ENCODE data around the gene MPV17.
"Not testable (repeated sequence)": the region's sequence is repeated elsewhere in the genome, so short reads cannot be mapped to it uniquely, and the experiment has no call there.

Gene MPV17, protein sequence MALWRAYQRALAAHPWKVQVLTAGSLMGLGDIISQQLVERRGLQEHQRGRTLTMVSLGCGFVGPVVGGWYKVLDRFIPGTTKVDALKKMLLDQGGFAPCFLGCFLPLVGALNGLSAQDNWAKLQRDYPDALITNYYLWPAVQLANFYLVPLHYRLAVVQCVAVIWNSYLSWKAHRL

DNA sequence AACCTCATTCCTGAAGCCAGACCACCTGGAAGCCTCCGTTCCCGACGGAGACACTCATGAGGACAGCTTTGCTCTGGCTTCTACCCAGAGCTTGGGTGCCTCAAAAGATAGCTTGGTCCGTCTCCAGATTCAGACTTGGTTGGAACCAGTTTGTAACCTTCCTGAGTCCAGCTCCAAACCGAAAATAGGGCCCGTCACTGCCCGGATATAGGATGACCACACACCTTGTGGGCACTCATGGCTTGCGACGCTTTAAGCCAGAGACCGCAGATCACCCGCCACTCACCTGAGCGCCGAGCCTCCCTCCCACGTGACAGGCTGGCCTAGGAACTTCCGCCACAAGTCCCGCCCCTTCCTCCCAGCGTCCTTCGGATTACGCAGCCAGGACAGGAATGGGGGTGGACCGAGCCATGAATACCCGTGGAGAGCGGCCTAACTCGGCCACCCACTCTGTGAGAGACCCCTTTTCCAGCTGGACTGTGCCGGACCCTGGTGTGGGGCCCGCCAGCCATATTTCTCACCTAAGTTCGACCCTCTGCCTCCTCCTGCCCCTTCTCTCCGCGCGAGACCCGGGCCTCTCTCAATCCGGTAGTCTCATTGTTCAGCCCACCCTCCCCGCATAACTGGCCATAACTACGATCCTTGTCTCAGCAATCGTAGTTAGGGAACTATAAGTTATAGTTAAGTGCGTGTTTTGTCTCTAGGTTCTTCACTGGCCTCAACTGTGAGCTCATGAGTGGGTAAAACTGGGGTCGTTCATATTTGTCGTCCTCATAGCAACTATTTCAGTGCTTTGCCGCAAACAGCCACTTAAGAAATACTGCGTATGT is at the start of gene MPV17:
TSS of gene MPV17 (minus strand) at position 332 of the 830 bp plus-strand sequence. CDS start 580 bp downstream, outside the sequence.
- peak; percentile 95 for DNase-seq

DNA sequence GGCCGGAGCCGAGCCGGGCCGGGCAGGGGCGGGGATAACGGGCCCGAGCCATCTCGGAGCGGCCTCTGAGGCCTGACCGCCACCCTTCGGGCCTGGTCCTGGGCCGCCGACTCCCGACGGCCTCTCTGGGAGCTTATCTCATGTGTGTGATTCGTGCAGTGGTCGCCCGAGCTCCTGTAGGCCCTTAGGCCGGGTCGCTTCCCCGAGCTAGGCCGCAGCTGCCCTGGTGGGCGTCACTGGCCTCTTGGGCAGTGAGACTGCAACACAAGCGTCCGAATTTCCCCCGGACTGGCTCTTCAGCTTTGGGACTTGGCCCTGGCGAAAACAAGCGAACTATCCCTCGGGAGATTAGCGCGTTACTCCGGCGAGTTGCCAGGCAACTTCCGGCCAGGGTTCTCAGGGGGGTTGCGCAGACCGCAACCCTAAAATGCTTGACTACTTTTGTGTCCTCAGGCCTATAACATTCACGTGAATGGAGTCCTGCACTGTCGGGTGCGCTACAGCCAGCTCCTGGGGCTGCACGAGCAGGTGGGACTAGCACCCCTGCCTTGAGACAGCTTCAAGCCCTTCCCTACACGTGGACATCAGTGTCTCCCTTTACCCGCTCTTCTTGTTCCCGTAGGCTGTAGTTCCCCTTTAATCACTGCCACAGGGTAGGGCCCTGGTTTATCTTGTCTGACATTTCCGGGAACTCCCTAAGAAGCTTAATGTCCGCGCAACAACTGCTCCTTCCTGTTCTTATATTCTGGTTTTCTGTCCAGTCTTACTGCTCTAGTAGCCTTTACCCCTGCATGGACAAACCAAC is 48.1 kb upstream of the MPV17 start:
- DNase-seq: peak; percentile 17

GRCh38 chr2:27370026-27370815 is 47.3 kb upstream of the MPV17 start, which contains the start of the genes EIF2B4 and SNX17:
EIF2B4 (minus strand) TSS chr2:27370338; CDS start chr2:27370314, 24 bp downstream.
SNX17 (plus strand) TSS chr2:27370616; CDS start chr2:27370744, 128 bp downstream.
- peak; percentile 98 for DNase-seq

DNA sequence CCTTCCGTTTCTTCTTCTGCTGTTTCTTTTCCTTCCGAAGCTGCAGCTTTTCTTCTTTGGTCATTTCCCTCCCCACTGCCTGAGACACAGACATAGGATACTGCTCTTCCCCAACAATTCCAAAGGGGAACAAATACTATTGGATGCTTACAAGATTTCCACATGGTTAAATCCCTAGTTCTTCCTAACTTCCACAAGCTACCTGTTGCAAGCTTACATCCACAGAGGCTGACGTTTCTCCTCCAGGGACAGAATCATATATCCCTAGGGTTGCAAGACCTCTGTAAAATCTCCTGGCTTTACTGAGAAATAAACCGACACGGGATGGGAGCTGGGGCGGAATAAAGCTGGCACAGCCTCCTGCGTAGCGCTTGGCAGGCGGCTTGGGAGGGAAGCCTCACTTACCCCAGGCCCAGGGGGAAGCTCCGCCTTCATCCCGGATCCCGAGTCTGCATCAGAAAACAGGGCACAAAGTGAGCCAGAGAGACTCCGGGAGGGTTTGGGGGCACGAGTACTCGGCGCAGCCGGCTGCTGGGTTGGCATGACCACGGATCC is 46.7 kb upstream of the MPV17 start:
- peak; percentile 37 for DNase-seq

DNA sequence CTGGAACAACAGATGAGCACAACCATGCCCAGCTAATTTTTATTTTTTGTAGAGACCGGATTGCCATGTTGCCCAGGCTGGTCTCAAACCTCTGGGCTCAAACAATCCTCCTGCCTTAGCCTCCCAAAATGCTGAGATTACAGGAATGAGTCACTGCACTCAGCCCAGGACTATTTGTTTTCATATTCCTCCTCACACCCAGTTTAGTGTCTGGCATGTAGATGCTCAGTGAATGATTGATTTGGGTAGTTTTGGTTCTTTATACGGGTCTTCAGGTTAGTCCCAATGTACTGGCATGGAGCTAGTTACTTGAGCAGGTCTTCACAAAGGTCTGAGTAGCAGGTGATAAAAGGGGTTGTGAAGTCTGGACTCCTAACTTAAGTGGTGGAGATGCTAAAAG is 41.0 kb upstream of the MPV17 start:
- no peak for DNase-seq

DNA sequence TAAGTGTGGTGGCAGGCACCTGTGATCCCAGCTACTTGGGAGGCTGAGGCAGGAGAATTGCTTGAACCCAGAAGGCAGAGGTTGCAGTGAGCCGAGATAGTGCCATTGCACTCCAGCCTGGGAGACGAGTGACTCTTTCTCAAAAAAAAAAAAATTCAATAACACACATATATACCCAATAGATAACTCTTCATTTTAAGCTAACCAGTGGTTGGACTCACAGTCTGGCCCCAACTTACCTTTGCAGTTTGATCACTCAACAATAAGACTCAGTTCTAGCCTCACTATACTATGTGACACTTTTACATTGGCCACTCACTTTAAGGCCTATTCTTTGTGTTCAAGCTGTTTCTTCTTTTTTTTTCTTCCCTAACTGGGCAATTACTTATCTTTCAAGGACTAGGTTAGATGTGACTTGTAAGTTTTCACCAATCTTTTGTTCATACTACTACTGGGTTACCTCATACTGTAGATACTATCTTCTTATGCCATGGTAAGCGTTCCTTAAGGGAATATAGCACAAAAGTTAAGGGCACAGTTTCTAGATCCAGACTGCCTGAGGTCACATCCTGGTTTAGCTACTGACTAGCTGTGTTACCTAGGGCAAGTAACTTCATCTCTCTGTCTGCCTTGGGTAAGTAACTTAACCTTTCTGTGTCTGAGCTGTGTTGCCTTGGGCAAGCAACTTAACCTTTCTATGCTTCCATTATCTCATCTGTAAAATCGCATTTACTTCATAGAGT is 40.0 kb upstream of the MPV17 start:
- no peak for DNase-seq

GRCh38 chr2:27356382-27357181 is 33.7 kb upstream of the MPV17 start, which contains the start of gene GTF3C2:
GTF3C2 (minus strand) TSS chr2:27356764; CDS start chr2:27343554, 13,210 bp downstream.
- peak; percentile 94 for DNase-seq

DNA sequence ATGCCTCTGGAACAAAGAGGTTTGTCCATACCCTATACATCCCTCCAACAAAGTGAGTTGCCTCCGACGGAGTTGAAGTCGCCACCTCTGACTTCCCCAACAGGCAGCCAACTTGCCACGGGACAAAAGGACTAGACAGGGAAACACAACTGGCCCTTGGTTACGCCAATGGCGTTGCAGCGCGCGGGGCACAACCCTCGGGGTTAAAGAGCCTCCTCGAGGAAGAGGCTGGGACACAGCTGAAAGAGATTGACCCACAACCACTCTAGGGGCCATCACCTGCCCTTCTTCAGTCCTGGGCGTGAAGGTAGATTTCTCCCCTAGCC is 33.1 kb upstream of the MPV17 start:
- peak; percentile 64 for DNase-seq

GRCh38 chr2:27354597-27354927 is 31.7 kb upstream of the MPV17 start:
- DNase-seq: no peak

GRCh38 chr2:27353762-27354596 is 31.1 kb upstream of the MPV17 start:
- DNase-seq: no peak

GRCh38 chr2:27353386-27353761 is 30.5 kb upstream of the MPV17 start:
- DNase-seq: not testable (repeated sequence)

- DNase-seq: no peak
Measured at GRCh38 chr2:27351802-27352598, 29.1 kb upstream of the MPV17 start.

DNA sequence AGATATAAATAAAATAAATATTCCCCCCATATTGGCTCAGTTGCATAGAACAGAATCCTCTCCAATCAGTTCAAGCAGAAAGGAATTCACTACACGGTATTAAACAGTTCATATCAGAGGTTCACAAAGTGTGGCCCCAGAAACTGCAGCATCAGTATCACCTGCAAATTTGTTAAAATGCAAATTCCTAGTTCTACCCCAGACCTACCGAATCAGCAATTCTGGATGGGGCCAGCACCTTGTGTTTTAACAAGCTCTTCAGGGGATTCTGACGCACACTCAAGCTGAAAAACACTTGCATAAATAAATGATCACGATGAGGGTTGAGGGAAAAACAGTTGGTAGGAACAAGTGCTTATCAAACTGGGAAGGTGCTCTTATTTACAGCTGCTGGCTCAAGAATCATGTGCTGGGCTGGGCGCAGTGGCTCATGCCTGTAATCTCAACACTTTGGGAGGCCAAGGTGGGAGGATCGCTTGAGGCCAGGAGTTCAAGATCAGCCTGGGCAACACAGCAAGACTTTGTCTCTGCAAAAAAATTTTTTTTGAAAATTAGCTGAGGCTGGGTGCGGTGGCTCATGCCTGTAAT is 27.3 kb upstream of the MPV17 start:
- DNase-seq: no peak

DNA sequence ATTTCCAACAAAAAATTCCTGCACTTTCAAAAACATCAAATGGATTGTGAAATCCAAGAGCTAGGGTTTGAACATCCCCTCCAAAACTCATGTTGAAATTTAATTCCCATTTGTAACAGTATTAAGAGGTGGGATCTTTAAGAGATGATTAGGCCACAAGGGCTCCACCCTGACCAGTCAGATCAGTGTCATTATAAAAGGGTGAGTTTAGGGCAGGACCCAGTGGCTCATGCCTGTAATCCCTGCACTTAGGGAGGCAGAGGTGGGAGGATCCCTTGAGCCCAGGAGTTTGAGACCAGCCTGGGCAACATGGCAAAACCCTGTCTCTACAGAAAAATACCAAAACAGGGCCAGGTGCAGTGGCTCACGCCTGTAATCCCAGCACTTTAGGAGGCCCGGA is 24.7 kb upstream of the MPV17 start:
- no peak for DNase-seq

- no peak for DNase-seq
Measured at GRCh38 chr2:27336173-27336572, 13.3 kb upstream of the MPV17 start.

DNA sequence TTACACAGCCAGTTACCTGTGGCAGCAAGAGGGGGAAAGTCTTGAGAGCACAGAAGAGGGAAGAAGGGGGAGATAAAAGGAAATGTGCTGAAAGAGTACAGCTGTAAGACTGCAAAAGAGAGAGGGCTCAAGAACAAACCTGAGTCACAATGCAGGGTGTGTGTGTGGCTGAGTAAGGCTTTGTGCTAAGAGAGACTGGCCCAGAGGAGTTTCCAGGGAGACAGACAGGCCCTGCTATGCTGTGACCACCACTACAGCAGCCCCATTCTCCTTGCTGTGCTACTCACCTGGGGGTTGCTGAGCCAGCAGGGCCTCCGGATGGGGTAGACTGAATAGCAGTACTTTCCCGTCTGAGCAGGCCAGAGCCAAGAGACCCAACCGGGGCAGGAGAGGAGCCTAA is 12.4 kb upstream of the MPV17 start:
- DNase-seq: no peak

GRCh38 chr2:27324720-27325119 is 1.8 kb upstream of the MPV17 start:
- no peak for DNase-seq

GRCh38 chr2:27323596-27324285 is 844 bp upstream of the MPV17 start:
- DNase-seq: no peak

Measured in DMS79 treated with DMSO at 0.1 percent for 48 hours (cell line).